Prostate gland (tissue), 2 donors: ENCODE results near the gene HCFC1R1.

Experiments used
- POLR2A ChIP-seq: fragments of 450-650 bp; IDR thresholded peaks from one replicate; pipeline ENCODE4 v1.6.1; 2016; ENCODE audit warnings: antibody characterized with exemption, mild to moderate bottlenecking
- POLR2AphosphoS5 ChIP-seq: sonication (generic); formaldehyde crosslinking; IDR thresholded peaks from one replicate; pipeline ENCODE4 v1.6.1; 2017; ENCODE audit warnings: antibody characterized with exemption
- TF ChIP-seq, protein P1 (sequence below), 4 experiments: fragments of 200-600 bp in 2 of 4; fragments of 450-650 bp in 2 of 4; sonication (generic) in 2 of 4; IDR thresholded peaks; 1 replicate in 3 of 4; 2 replicates in 1 of 4; pipeline ENCODE4 v1.5.1; 2016 to 2019; ENCODE audit warnings: antibody characterized with exemption in 4 of 4, mild to moderate bottlenecking in 2 of 4, moderate library complexity in 2 of 4

DNA sequence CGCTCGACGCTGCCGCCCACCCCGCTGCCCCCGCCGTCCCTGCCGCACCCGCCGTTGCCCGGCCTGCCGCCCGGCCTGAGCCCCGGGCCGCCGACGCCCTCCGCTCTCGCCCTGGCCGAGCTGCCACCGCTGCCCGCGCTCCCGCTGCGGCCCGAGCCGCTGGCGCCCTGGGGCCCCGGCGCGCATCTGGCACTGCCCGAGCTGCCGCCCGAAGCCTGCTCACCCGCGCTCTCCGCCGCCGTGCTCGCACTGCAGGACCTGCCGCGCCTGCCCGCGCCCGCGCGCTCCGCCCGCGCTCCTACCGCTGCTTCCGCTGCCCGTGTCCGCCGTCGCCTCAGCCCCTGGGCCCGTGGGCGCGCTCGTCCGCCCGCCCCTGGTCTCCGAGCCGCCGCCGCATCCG is 19.4 kb downstream of the HCFC1R1 start:
- TF ChIP-seq POLR2A, result no peak
- TF ChIP-seq, protein P1, sequence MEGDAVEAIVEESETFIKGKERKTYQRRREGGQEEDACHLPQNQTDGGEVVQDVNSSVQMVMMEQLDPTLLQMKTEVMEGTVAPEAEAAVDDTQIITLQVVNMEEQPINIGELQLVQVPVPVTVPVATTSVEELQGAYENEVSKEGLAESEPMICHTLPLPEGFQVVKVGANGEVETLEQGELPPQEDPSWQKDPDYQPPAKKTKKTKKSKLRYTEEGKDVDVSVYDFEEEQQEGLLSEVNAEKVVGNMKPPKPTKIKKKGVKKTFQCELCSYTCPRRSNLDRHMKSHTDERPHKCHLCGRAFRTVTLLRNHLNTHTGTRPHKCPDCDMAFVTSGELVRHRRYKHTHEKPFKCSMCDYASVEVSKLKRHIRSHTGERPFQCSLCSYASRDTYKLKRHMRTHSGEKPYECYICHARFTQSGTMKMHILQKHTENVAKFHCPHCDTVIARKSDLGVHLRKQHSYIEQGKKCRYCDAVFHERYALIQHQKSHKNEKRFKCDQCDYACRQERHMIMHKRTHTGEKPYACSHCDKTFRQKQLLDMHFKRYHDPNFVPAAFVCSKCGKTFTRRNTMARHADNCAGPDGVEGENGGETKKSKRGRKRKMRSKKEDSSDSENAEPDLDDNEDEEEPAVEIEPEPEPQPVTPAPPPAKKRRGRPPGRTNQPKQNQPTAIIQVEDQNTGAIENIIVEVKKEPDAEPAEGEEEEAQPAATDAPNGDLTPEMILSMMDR (IDR thresholded peaks at IDR 0.05), result no peak
- no peak for TF ChIP-seq POLR2AphosphoS5
